Kidney (tissue), 14 donors: ENCODE measurements around the gene ZNF485. TPM values are rescaled to one million over a fixed set of nuclear protein-coding genes. Genes with fewer than 3 reads are reported as not detected.
A peak's percentile ranks its signal among the peaks of the same experiment; 100 is the strongest.

Source experiments
- DNase-seq, 5 donors: peaks; one replicate each; pipeline ENCODE4 v3.0.0-alpha.2; 2013 to 2020
- FAIRE-seq: peaks from 2 replicates; lab custom pipeline; 2012; peaks lifted over from hg19 to GRCh38; lab: Jason Lieb, UNC
- H3K27ac ChIP-seq, 2 donors: one replicate each; pipeline ENCODE4 v1.7.0; 2013; ENCODE audit warnings: low read depth in 2 of 2, low read length in 2 of 2, inconsistent platforms in 1 of 2
- H3K27me3 ChIP-seq: one replicate; pipeline ENCODE4 v1.7.1; 2013; ENCODE audit warnings: low read length, inconsistent platforms; ENCODE audit not compliant: control insufficient read depth, insufficient read depth
- H3K36me3 ChIP-seq, 3 donors: one replicate each; pipeline versions ENCODE4 v1.7.0 to v1.7.1; 2013; ENCODE audit warnings: low read length in 3 of 3, control low read depth in 1 of 3, inconsistent platforms in 1 of 3; ENCODE audit not compliant: insufficient read depth in 3 of 3, control insufficient read depth in 2 of 3
- H3K4me1 ChIP-seq, 3 donors: one replicate each; pipeline versions ENCODE4 v1.7.0 to v1.7.1; 2013; ENCODE audit warnings: low read length in 3 of 3, inconsistent platforms in 1 of 3, low read depth in 1 of 3; ENCODE audit not compliant: control insufficient read depth in 2 of 3, insufficient read depth in 2 of 3
- H3K4me3 ChIP-seq, 3 donors: one replicate each; pipeline versions ENCODE4 v1.7.0 to v1.8.1; 2013; ENCODE audit warnings: low read length in 3 of 3, control low read depth in 1 of 3, inconsistent platforms in 1 of 3
- H3K9ac ChIP-seq, 3 donors: one replicate each; pipeline versions ENCODE4 v1.7.0 to v1.7.1; 2013; ENCODE audit warnings: low read length in 3 of 3, control low read depth in 1 of 3, inconsistent platforms in 1 of 3
- H3K9me3 ChIP-seq, 3 donors: one replicate each; pipeline versions ENCODE4 v1.7.0 to v1.7.1; 2013; ENCODE audit warnings: low read length in 3 of 3, control low read depth in 1 of 3, inconsistent platforms in 1 of 3; ENCODE audit not compliant: control insufficient read depth in 2 of 3, insufficient read depth in 1 of 3
- intact Hi-C: fragments of 100-400 bp; cut with DNase I; formaldehyde crosslinking; loops from one replicate; pipeline ENCODE4 v1.11.1; 2022
- polyA plus RNA-seq: library from polyadenylated mRNA; stranded (reverse); fragments of 350-450 nt; fragmentation: Illumina TruSeq; extraction: RNeasy Lipid Tissue Mini Kit (QIAGEN cat#74804); gene quantifications from one replicate; pipeline ENCODE4 v1.2.3, GENCODE V29; 2014; ENCODE audit warnings: low read depth, low replicate concordance; ENCODE audit not compliant: insufficient read depth
- total RNA-seq: library from RNA; stranded (reverse); fragmentation: NEBNext Ultra II Directional; extraction: Animal tissue kit (Norgen Biotek cat#: 25700); gene quantifications from one replicate; pipeline ENCODE4 v1.2.1, GENCODE V29; 2021
- TF ChIP-seq, protein P1 (sequence below): IDR thresholded peaks from 3 replicates; pipeline ENCODE4 v1.5.1; 2012; ENCODE audit warnings: mild to moderate bottlenecking, moderate library complexity, borderline replicate concordance; ENCODE audit not compliant: insufficient read depth; ENCODE audit errors: extremely low read depth
- donor health status: control.
- donor health status: control.
- donor health status: control.
- donor health status: control.
- donor health status: control.
- donor health status: DM: yes; HTN: yes; CAD: no.
- donor health status: Normal renal cell carcinoma (clear cell type).

ZNF485 gene
- total and polyA plus RNA-seq, 2 donors from 2014 or later = 1.8 to 4.9 TPM

GRCh38 chr10:43667317-43667731 is 61.1 kb downstream of the ZNF485 start:
- H3K36me3 ChIP-seq = no peaks in the 10 kb centered on the region
- H3K4me3 ChIP-seq = peak overlapping the region in 2 of 3 donors; percentile 11 to 25
- H3K9me3 ChIP-seq = no peaks in the 10 kb centered on the region
- FAIRE-seq (no peak), DNase-seq (peak in 4 of 5 donors; percentile 65 to 75 (median 68))
- no peaks in the 10 kb centered on the region for H3K27me3 ChIP-seq
- H3K4me1 ChIP-seq = peaks cover 0 to 3% (median 0%) of the 10 kb centered on the region in 3 donors
- TF ChIP-seq, protein P1, sequence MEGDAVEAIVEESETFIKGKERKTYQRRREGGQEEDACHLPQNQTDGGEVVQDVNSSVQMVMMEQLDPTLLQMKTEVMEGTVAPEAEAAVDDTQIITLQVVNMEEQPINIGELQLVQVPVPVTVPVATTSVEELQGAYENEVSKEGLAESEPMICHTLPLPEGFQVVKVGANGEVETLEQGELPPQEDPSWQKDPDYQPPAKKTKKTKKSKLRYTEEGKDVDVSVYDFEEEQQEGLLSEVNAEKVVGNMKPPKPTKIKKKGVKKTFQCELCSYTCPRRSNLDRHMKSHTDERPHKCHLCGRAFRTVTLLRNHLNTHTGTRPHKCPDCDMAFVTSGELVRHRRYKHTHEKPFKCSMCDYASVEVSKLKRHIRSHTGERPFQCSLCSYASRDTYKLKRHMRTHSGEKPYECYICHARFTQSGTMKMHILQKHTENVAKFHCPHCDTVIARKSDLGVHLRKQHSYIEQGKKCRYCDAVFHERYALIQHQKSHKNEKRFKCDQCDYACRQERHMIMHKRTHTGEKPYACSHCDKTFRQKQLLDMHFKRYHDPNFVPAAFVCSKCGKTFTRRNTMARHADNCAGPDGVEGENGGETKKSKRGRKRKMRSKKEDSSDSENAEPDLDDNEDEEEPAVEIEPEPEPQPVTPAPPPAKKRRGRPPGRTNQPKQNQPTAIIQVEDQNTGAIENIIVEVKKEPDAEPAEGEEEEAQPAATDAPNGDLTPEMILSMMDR = peak; percentile 33
- H3K9ac ChIP-seq = peak overlapping the region in 1 of 3 donors; percentile 12
- H3K27ac ChIP-seq = no peak overlapping the region
- intact Hi-C loops = no loop called here

Other genes starting within 250 kb of the ZNF485 start
- gene FXYD4, start 234.8 kb upstream of the ZNF485 start, total RNA-seq = 109 TPM
- 392 TPM for gene FXYD4, start 234.8 kb upstream of the ZNF485 start, polyA plus RNA-seq
- gene HNRNPF, start 197.3 kb upstream of the ZNF485 start, total RNA-seq = 190 TPM
- 74.0 TPM for gene HNRNPF, start 197.3 kb upstream of the ZNF485 start, polyA plus RNA-seq
- 7.1 TPM for gene ZNF487, start 169.3 kb upstream of the ZNF485 start, total RNA-seq
- gene ZNF487, start 169.3 kb upstream of the ZNF485 start, polyA plus RNA-seq = 9.7 TPM
- gene ZNF239, start 31.8 kb upstream of the ZNF485 start, total RNA-seq = 4.7 TPM
- gene ZNF239, start 31.8 kb upstream of the ZNF485 start, polyA plus RNA-seq = 4.5 TPM
- 35.0 TPM for gene ZNF32, start 42.4 kb downstream of the ZNF485 start, total RNA-seq
- gene ZNF32, start 42.4 kb downstream of the ZNF485 start, polyA plus RNA-seq = 73.7 TPM